Endothelial cell of hepatic sinusoid (primary cell): ENCODE results near the gene SLC22A23.

Experiments
- in situ Hi-C: cut with HindIII; loops from 2 replicates; pipeline ENCODE4 v1.10.0; 2017; ENCODE audit warnings: low sequenced_read_pairs

Gene SLC22A23

GRCh38 chr6:3408665-3409064, 48.2 kb downstream of the SLC22A23 start:
- in situ Hi-C loops = no loop called here

- in situ Hi-C loops = no loop called here
These were observed 49.0 kb downstream of the SLC22A23 start for GRCh38 chr6:3407840-3408239.

- in situ Hi-C loops = no loop called here
These were observed 49.7 kb downstream of the SLC22A23 start for GRCh38 chr6:3406891-3407809.

GRCh38 chr6:3406362-3406821, 50.5 kb downstream of the SLC22A23 start:
- in situ Hi-C loops = no loop called here

GRCh38 chr6:3405679-3406078, 51.2 kb downstream of the SLC22A23 start:
- in situ Hi-C loops = no loop called here

- in situ Hi-C loops = no loop called here
These were observed 51.7 kb downstream of the SLC22A23 start for GRCh38 chr6:3405182-3405518.

GRCh38 chr6:3403238-3404173, 53.3 kb downstream of the SLC22A23 start:
- in situ Hi-C loops = no loop called here

GRCh38 chr6:3402310-3403237, 54.3 kb downstream of the SLC22A23 start:
- in situ Hi-C loops = no loop called here

GRCh38 chr6:3400162-3400561, 56.7 kb downstream of the SLC22A23 start:
- in situ Hi-C loops = no loop called here

GRCh38 chr6:3398755-3399696, 57.8 kb downstream of the SLC22A23 start:
- in situ Hi-C loops = no loop called here

- in situ Hi-C loops = no loop called here
These were observed 58.7 kb downstream of the SLC22A23 start for GRCh38 chr6:3398165-3398562.

- in situ Hi-C loops = no loop called here
These were observed 59.4 kb downstream of the SLC22A23 start for GRCh38 chr6:3397229-3398164.

- in situ Hi-C loops = no loop called here
These were observed 60.2 kb downstream of the SLC22A23 start for GRCh38 chr6:3396503-3397180.

GRCh38 chr6:3394671-3395070, 62.2 kb downstream of the SLC22A23 start:
- in situ Hi-C loops = no loop called here

- in situ Hi-C loops = no loop called here
These were observed 63.0 kb downstream of the SLC22A23 start for GRCh38 chr6:3393836-3394202.

- in situ Hi-C loops = no loop called here
These were observed 63.7 kb downstream of the SLC22A23 start for GRCh38 chr6:3392930-3393835.
